H1 (cell line): ENCODE data around the gene CCDC174. TPM values are rescaled to one million over a fixed set of nuclear protein-coding genes. Genes with fewer than 3 reads are reported as not detected.

Experiments
- CTCF ChIA-PET: fragments of 300-600 bp; sonication (Branson Sonifier 250); formaldehyde crosslinking; loops from one replicate; lab custom pipeline; 2021; ENCODE audit not compliant: partially characterized antibody; lab: Charles Lee
- POLR2A ChIA-PET: fragments of 300-600 bp; sonication (Branson Sonifier 250); formaldehyde crosslinking; loops from one replicate; lab custom pipeline; 2021; ENCODE audit warnings: inconsistent platforms; ENCODE audit not compliant: partially characterized antibody; lab: Charles Lee
- DNase-seq, 2 experiments: peaks; one replicate each; pipeline versions ENCODE4 v3.0.0 to v3.0.0-alpha.2; 2010 to 2022; ENCODE audit warnings: low spot score in 2 of 2, low read depth in 1 of 2, mixed read lengths in 1 of 2
- FAIRE-seq: peaks from 2 replicates; lab custom pipeline; 2011; peaks lifted over from hg19 to GRCh38; lab: Jason Lieb, UNC
- H2AFZ ChIP-seq: 2 replicates; pipeline ENCODE4 v1.8.1; 2012; ENCODE audit warnings: low read length, inconsistent platforms
- H2AK5ac ChIP-seq: 2 replicates; pipeline ENCODE4 v1.6.1; 2013; ENCODE audit warnings: low read depth, low read length
- H2BK120ac ChIP-seq: replicated peaks from 2 replicates; pipeline ENCODE3; 2013; ENCODE audit warnings: low read depth, low read length, inconsistent platforms
- H2BK12ac ChIP-seq: 2 replicates; pipeline ENCODE4 v1.6.1; 2013; ENCODE audit warnings: low read depth, low read length
- H2BK15ac ChIP-seq: 2 replicates; pipeline ENCODE4 v1.6.1; 2013; ENCODE audit warnings: low read length
- H2BK20ac ChIP-seq: 2 replicates; pipeline ENCODE4 v1.6.1; 2013; ENCODE audit warnings: low read length
- H2BK5ac ChIP-seq: 2 replicates; pipeline ENCODE4 v1.6.1; 2013; ENCODE audit warnings: low read depth, low read length
- H3K14ac ChIP-seq: 2 replicates; pipeline ENCODE4 v1.6.1; 2013; ENCODE audit warnings: inconsistent platforms; ENCODE audit not compliant: insufficient read length
- H3K18ac ChIP-seq: 2 replicates; pipeline ENCODE4 v1.6.1; 2013; ENCODE audit warnings: low read length; ENCODE audit errors: extremely low read depth
- H3K23ac ChIP-seq: 2 replicates; pipeline ENCODE4 v1.6.1; 2013; ENCODE audit warnings: inconsistent platforms; ENCODE audit not compliant: insufficient read length
- H3K23me2 ChIP-seq: 2 replicates; pipeline ENCODE4 v1.6.1; 2013; ENCODE audit warnings: low read depth, low read length
- H3K27ac ChIP-seq: 2 replicates; pipeline ENCODE4 v1.6.1; 2011; ENCODE audit warnings: low read depth, low read length, inconsistent platforms
- H3K27me3 ChIP-seq, 4 experiments: replicated peaks in 1 of 4; 1 replicate in 1 of 4; 2 replicates in 3 of 4; pipeline versions ENCODE4 v1.6.1 to v1.8.1; 2011 to 2013; ENCODE audit warnings: low read length in 3 of 4, mild to moderate bottlenecking in 3 of 4, inconsistent platforms in 2 of 4, mixed read lengths in 2 of 4, moderate library complexity in 1 of 4; ENCODE audit not compliant: control insufficient read depth in 3 of 4, insufficient read depth in 3 of 4; ENCODE audit errors: extremely low read depth in 1 of 4
- H3K36me3 ChIP-seq, 4 experiments: 2 replicates each; pipeline versions ENCODE4 v1.6.1 to v1.8.1; 2011 to 2013; ENCODE audit warnings: mild to moderate bottlenecking in 4 of 4, low read length in 3 of 4, moderate library complexity in 2 of 4, control low read depth in 1 of 4, inconsistent platforms in 1 of 4; ENCODE audit not compliant: insufficient read depth in 4 of 4, control insufficient read depth in 2 of 4
- H3K4ac ChIP-seq: replicated peaks from 2 replicates; pipeline ENCODE3; 2013; ENCODE audit warnings: low read length, low read depth, mixed read lengths, inconsistent platforms; ENCODE audit not compliant: insufficient read length
- H3K4me1 ChIP-seq, 4 experiments: replicated peaks in 1 of 4; 1 replicate in 1 of 4; 2 replicates in 3 of 4; pipeline versions ENCODE4 v1.6.1 to v1.8.1; 2011 to 2013; ENCODE audit warnings: low read length in 3 of 4, inconsistent platforms in 2 of 4, mixed read lengths in 1 of 4; ENCODE audit not compliant: insufficient read depth in 4 of 4, control insufficient read depth in 3 of 4
- H3K4me2 ChIP-seq, 2 experiments: 2 replicates each; pipeline versions ENCODE4 v1.6.1 to v1.8.1; 2011 to 2013; ENCODE audit warnings: low read depth in 2 of 2, low read length in 2 of 2, control low read depth in 1 of 2, inconsistent platforms in 1 of 2, mild to moderate bottlenecking in 1 of 2; ENCODE audit not compliant: insufficient read depth in 1 of 2
- H3K4me3 ChIP-seq, 4 experiments: fragments of 200-600, 300-600 bp in 1 of 4; sonication (generic), shearing (Covaris generic), sonication (Bioruptor Twin) in 1 of 4; 2 replicates each; pipeline versions ENCODE4 v1.5.1 to v1.8.1; 2011 to 2016; ENCODE audit warnings: low read length in 4 of 4, low read depth in 3 of 4, control low read depth in 2 of 4, inconsistent platforms in 2 of 4, mild to moderate bottlenecking in 2 of 4, mixed read lengths in 1 of 4, moderate library complexity in 1 of 4; ENCODE audit not compliant: insufficient read depth in 2 of 4; ENCODE audit errors: extremely low read depth in 1 of 4
- H3K56ac ChIP-seq: replicated peaks from 2 replicates; pipeline ENCODE3; 2013; ENCODE audit warnings: low read depth, mild to moderate bottlenecking, mixed read lengths, low read length, inconsistent platforms; ENCODE audit not compliant: insufficient read length
- H3K79me1 ChIP-seq: 2 replicates; pipeline ENCODE4 v1.6.1; 2013; ENCODE audit warnings: low read depth, low read length, control low read depth
- H3K79me2 ChIP-seq, 2 experiments: 2 replicates each; pipeline versions ENCODE4 v1.6.1 to v1.8.1; 2012 to 2013; ENCODE audit warnings: low read length in 2 of 2, mild to moderate bottlenecking in 2 of 2, inconsistent platforms in 1 of 2; ENCODE audit not compliant: insufficient read depth in 2 of 2, control insufficient read depth in 1 of 2
- H3K9ac ChIP-seq, 4 experiments: replicated peaks in 1 of 4; 1 replicate in 1 of 4; 2 replicates in 3 of 4; pipeline versions ENCODE4 v1.6.1 to v1.8.1; 2011 to 2013; ENCODE audit warnings: low read depth in 3 of 4, low read length in 3 of 4, control low read depth in 2 of 4, mild to moderate bottlenecking in 2 of 4, moderate library complexity in 2 of 4, inconsistent platforms in 1 of 4; ENCODE audit errors: extremely low read depth in 1 of 4
- H3K9me3 ChIP-seq, 2 experiments: 2 replicates each; pipeline versions ENCODE4 v1.6.1 to v1.8.1; 2012 to 2013; ENCODE audit warnings: mild to moderate bottlenecking in 2 of 2, moderate library complexity in 2 of 2, control low read depth in 1 of 2, inconsistent platforms in 1 of 2, low read depth in 1 of 2, low read length in 1 of 2, mixed read lengths in 1 of 2; ENCODE audit not compliant: insufficient read depth in 2 of 2
- H4K20me1 ChIP-seq, 2 experiments: replicated peaks in 1 of 2; 2 replicates each; pipeline versions ENCODE3 to v1.8.1; 2011 to 2013; ENCODE audit warnings: inconsistent platforms in 2 of 2, low read length in 2 of 2, mild to moderate bottlenecking in 1 of 2; ENCODE audit not compliant: insufficient read depth in 2 of 2, control insufficient read depth in 1 of 2
- H4K5ac ChIP-seq: 2 replicates; pipeline ENCODE4 v1.6.1; 2013; ENCODE audit warnings: low read length, low read depth, mixed read lengths, inconsistent platforms; ENCODE audit not compliant: insufficient read length
- H4K8ac ChIP-seq: 2 replicates; pipeline ENCODE4 v1.8.0; 2013; ENCODE audit warnings: mild to moderate bottlenecking, moderate library complexity, low read length, inconsistent platforms; ENCODE audit not compliant: insufficient read depth; ENCODE audit errors: extremely low read depth
- H4K91ac ChIP-seq: replicated peaks from 2 replicates; pipeline ENCODE3; 2013; ENCODE audit warnings: low read length, mixed read lengths, inconsistent platforms; ENCODE audit not compliant: insufficient read length
- EGR1 ChIP-seq: IDR thresholded peaks from 2 replicates; pipeline ENCODE4 v1.6.1; 2011; ENCODE audit warnings: low read depth, low read length, borderline replicate concordance
- GABPA ChIP-seq: IDR thresholded peaks from 2 replicates; pipeline ENCODE4 v1.6.1; 2011; ENCODE audit warnings: mild to moderate bottlenecking, low read length, moderate library complexity, borderline replicate concordance; ENCODE audit not compliant: insufficient read depth
- KDM4A ChIP-seq: IDR thresholded peaks from one replicate; pipeline ENCODE4 v1.7.1; 2012; ENCODE audit warnings: low read depth, mild to moderate bottlenecking, moderate library complexity, low read length, inconsistent platforms; ENCODE audit not compliant: severe bottlenecking
- KDM5A ChIP-seq: fragments of 200-600 bp; IDR thresholded peaks from 2 replicates; pipeline ENCODE4 v1.7.1; 2012; ENCODE audit warnings: mild to moderate bottlenecking, low read length, inconsistent platforms, mixed read lengths
- POLR2AphosphoS5 ChIP-seq: IDR thresholded peaks from 2 replicates; pipeline ENCODE4 v1.6.1; 2011; ENCODE audit warnings: low read depth, low read length
- POU5F1 ChIP-seq: IDR thresholded peaks from 2 replicates; pipeline ENCODE4 v1.6.1; 2011; ENCODE audit warnings: low read depth, mild to moderate bottlenecking, low read length, moderate library complexity
- SIN3A ChIP-seq, 2 experiments: IDR thresholded peaks in 1 of 2; conservative IDR thresholded peaks in 1 of 2; 2 replicates each; pipeline ENCODE4 v1.6.1; 2011 to 2012; ENCODE audit warnings: low read length in 2 of 2, improper control_type of control experiment in 1 of 2, low read depth in 1 of 2, mild to moderate bottlenecking in 1 of 2
- SP2 ChIP-seq: IDR thresholded peaks from 2 replicates; pipeline ENCODE4 v1.6.1; 2012; ENCODE audit warnings: mild to moderate bottlenecking, low read length, inconsistent platforms
- SP4 ChIP-seq: IDR thresholded peaks from 2 replicates; pipeline ENCODE4 v1.6.1; 2012; ENCODE audit warnings: low read length, inconsistent platforms
- ZNF274 ChIP-seq: IDR thresholded peaks from 2 replicates; pipeline ENCODE4 v1.7.0; 2012; ENCODE audit warnings: low read length, borderline replicate concordance; ENCODE audit errors: extremely low read depth
- polyA plus RNA-seq, 7 experiments: library from polyadenylated mRNA; depleted of rRNA in 3 of 7; stranded (reverse) in 5 of 7; unstranded in 2 of 7; fragments of >200 nt in 5 of 7; fragments of 200-250 nt in 2 of 7; gene quantifications; 1 replicate in 5 of 7; 2 replicates in 1 of 7; 4 replicates in 1 of 7; pipeline versions ENCODE4 v1.2.1 to v1.2.3, GENCODE V29; 2011 to 2013; ENCODE audit warnings: missing spikeins in 2 of 7, mixed read lengths in 2 of 7
- total RNA-seq: library from RNA; stranded (reverse); fragmentation: NEBNext Ultra II Directional; extraction: Animal tissue kit (Norgen Biotek cat#: 25700); gene quantifications from 2 replicates; pipeline ENCODE4 v1.2.1, GENCODE V29; 2021
- TF ChIP-seq, protein P1 (sequence below): IDR thresholded peaks from 2 replicates; pipeline ENCODE4 v1.6.1; 2012; ENCODE audit warnings: low read length, inconsistent platforms
- TF ChIP-seq, protein P2 (sequence below): IDR thresholded peaks from 2 replicates; pipeline ENCODE4 v1.6.1; 2012; ENCODE audit warnings: inconsistent platforms
- TF ChIP-seq, protein P3 (sequence below): IDR thresholded peaks from 2 replicates; pipeline ENCODE4 v1.6.1; 2011; ENCODE audit warnings: low read depth, mild to moderate bottlenecking, low read length; ENCODE audit not compliant: insufficient read depth

CCDC174 gene
- total and polyA plus RNA-seq, 2 of the 8 experiments (the other 6 are each of a cell fraction or from before 2014, with no cell fraction given), result 3.5 to 11.9 TPM

DNA sequence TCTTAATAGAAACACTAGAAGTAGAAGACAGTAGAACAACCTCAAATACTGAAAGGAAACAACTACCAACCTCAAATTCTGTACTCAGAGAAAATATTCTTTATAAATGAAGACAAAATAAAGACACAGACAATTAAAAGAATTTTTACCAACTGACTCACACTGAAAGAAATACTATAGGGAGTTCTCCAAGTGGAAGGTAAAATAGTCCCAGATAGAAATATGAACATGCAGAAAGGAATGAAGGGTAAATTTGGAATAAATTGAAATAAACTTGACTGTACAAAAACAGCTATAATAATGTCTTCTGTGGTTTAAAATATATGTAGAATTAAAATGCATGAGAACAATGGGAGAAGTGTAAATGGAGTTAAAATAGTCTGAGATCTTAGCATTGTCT is 36.7 kb upstream of the CCDC174 start:
- H3K18ac ChIP-seq, result no peak overlapping the region
- no peak overlapping the region for H3K56ac ChIP-seq
- H2BK15ac ChIP-seq, result no peak overlapping the region
- H3K4me3 ChIP-seq, result no peak overlapping the region
- no peak overlapping the region for H4K5ac ChIP-seq
- H3K23ac ChIP-seq, result no peak overlapping the region
- no peak overlapping the region for H3K4ac ChIP-seq
- H3K36me3 ChIP-seq, result no peaks in the 10 kb centered on the region
- H2AFZ ChIP-seq, result no peak overlapping the region
- no peaks in the 10 kb centered on the region; the same call in 1 of the 2 replicates for H3K23me2 ChIP-seq
- peaks cover 0 to 3% (median 0%) of the 10 kb centered on the region in 4 experiments; a peak in 2 of 7 replicates for H3K4me1 ChIP-seq
- H3K9ac ChIP-seq, result no peak overlapping the region
- no peaks in the 10 kb centered on the region for H3K27me3 ChIP-seq
- H2BK120ac ChIP-seq, result no peak overlapping the region
- ChIA-PET POLR2A (no interaction called here), CTCF (no interaction called here)
- H2BK12ac ChIP-seq, result no peak overlapping the region
- no peak for FAIRE-seq
- no peaks in the 10 kb centered on the region for H3K79me2 ChIP-seq
- H3K27ac ChIP-seq, result no peak overlapping the region
- no peak overlapping the region for H2BK5ac ChIP-seq
- no peak overlapping the region for H4K91ac ChIP-seq
- no peaks in the 10 kb centered on the region for H4K20me1 ChIP-seq
- no peak overlapping the region for H3K14ac ChIP-seq
- DNase-seq, result no peak
- H3K4me2 ChIP-seq, result no peak overlapping the region
- H3K9me3 ChIP-seq, result no peaks in the 10 kb centered on the region
- no peak overlapping the region for H2AK5ac ChIP-seq
- H4K8ac ChIP-seq, result no peak overlapping the region
- H2BK20ac ChIP-seq, result no peak overlapping the region
- no peaks in the 10 kb centered on the region for H3K79me1 ChIP-seq
- no peak for TF ChIP-seq KDM5A
- TF ChIP-seq, protein P1, sequence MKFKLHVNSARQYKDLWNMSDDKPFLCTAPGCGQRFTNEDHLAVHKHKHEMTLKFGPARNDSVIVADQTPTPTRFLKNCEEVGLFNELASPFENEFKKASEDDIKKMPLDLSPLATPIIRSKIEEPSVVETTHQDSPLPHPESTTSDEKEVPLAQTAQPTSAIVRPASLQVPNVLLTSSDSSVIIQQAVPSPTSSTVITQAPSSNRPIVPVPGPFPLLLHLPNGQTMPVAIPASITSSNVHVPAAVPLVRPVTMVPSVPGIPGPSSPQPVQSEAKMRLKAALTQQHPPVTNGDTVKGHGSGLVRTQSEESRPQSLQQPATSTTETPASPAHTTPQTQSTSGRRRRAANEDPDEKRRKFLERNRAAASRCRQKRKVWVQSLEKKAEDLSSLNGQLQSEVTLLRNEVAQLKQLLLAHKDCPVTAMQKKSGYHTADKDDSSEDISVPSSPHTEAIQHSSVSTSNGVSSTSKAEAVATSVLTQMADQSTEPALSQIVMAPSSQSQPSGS, result no peak
- TF ChIP-seq SIN3A (conservative IDR thresholded peaks at IDR 0.05 in 1 of 2, IDR thresholded peaks at IDR 0.05 in 1 of 2; ENCODE audit: low read depth in 1 of 2, low read length in 2 of 2), result no peak
- no peak for TF ChIP-seq POU5F1
- no peak for TF ChIP-seq POLR2AphosphoS5
- no peak for TF ChIP-seq SP2
- TF ChIP-seq, protein P2, sequence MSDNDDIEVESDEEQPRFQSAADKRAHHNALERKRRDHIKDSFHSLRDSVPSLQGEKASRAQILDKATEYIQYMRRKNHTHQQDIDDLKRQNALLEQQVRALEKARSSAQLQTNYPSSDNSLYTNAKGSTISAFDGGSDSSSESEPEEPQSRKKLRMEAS, result no peak
- TF ChIP-seq SP4, result no peak
- no peak for TF ChIP-seq GABPA
- TF ChIP-seq EGR1, result no peak
- no peak for TF ChIP-seq KDM4A
- TF ChIP-seq ZNF274, result no peak
- TF ChIP-seq, protein P3, sequence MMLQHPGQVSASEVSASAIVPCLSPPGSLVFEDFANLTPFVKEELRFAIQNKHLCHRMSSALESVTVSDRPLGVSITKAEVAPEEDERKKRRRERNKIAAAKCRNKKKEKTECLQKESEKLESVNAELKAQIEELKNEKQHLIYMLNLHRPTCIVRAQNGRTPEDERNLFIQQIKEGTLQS, result no peak
